ENCODE measurements around the gene RERGL.

The RERGL gene

GRCh38 chr12:18130851-18131250 is 40.9 kb upstream of the RERGL start:
- TF ChIP-seq CREB5 (CRISPR knock-in tag; IDR thresholded peaks at IDR 0.05; ENCODE audit: low read depth) (no peak), BACH2 (CRISPR knock-in tag; IDR thresholded peaks at IDR 0.05; ENCODE audit: borderline replicate concordance) (no peak), CSRNP3 (CRISPR knock-in tag; IDR thresholded peaks at IDR 0.05) (no peak), ZNF70 (CRISPR knock-in tag; IDR thresholded peaks at IDR 0.05) (no peak), TSHZ2 (CRISPR knock-in tag; IDR thresholded peaks at IDR 0.05) (no peak), ISL1 (CRISPR knock-in tag; IDR thresholded peaks at IDR 0.05) (no peak), ARNTL (CRISPR knock-in tag; IDR thresholded peaks at IDR 0.05; ENCODE audit: borderline replicate concordance, low read depth) (no peak), OSR1 (CRISPR knock-in tag; IDR thresholded peaks at IDR 0.05) (no peak), ZFP30 (CRISPR knock-in tag; IDR thresholded peaks at IDR 0.05) (no peak), PATZ1 (CRISPR knock-in tag; IDR thresholded peaks at IDR 0.05; ENCODE audit: borderline replicate concordance) (no peak), ZNF565 (CRISPR knock-in tag; conservative IDR thresholded peaks at IDR 0.05; ENCODE audit: low read depth) (no peak), TOX (CRISPR knock-in tag; IDR thresholded peaks at IDR 0.05; ENCODE audit: borderline replicate concordance) (no peak), SNAI2 (CRISPR knock-in tag; IDR thresholded peaks at IDR 0.05) (no peak), TCF4 (CRISPR knock-in tag; IDR thresholded peaks at IDR 0.05; ENCODE audit: borderline replicate concordance) (no peak), POU6F1 (CRISPR knock-in tag; IDR thresholded peaks at IDR 0.05; ENCODE audit: borderline replicate concordance, low read depth) (no peak), ZFP3 (CRISPR knock-in tag; IDR thresholded peaks at IDR 0.05) (no peak), ZC3H10 (CRISPR knock-in tag; IDR thresholded peaks at IDR 0.05) (no peak), ESRRG (CRISPR knock-in tag; IDR thresholded peaks at IDR 0.05) (no peak)
- no peak for ATAC-seq

- TF ChIP-seq POU6F1 (CRISPR knock-in tag; IDR thresholded peaks at IDR 0.05; ENCODE audit: borderline replicate concordance, low read depth): no peak
- no peak for TF ChIP-seq ESRRG (CRISPR knock-in tag; IDR thresholded peaks at IDR 0.05)
- TF ChIP-seq ARNTL (CRISPR knock-in tag; IDR thresholded peaks at IDR 0.05; ENCODE audit: borderline replicate concordance, low read depth): no peak
- TF ChIP-seq PATZ1 (CRISPR knock-in tag; IDR thresholded peaks at IDR 0.05; ENCODE audit: borderline replicate concordance): no peak
- TF ChIP-seq ZNF70 (CRISPR knock-in tag; IDR thresholded peaks at IDR 0.05): no peak
- no peak for TF ChIP-seq ZC3H10 (CRISPR knock-in tag; IDR thresholded peaks at IDR 0.05)
- no peak for TF ChIP-seq CSRNP3 (CRISPR knock-in tag; IDR thresholded peaks at IDR 0.05)
- TF ChIP-seq ZFP30 (CRISPR knock-in tag; IDR thresholded peaks at IDR 0.05): no peak
- no peak for TF ChIP-seq TCF4 (CRISPR knock-in tag; IDR thresholded peaks at IDR 0.05; ENCODE audit: borderline replicate concordance)
- no peak for TF ChIP-seq ISL1 (CRISPR knock-in tag; IDR thresholded peaks at IDR 0.05)
- TF ChIP-seq PPARA (CRISPR knock-in tag; IDR thresholded peaks at IDR 0.05; ENCODE audit: borderline replicate concordance): no peak
- TF ChIP-seq ZNF8 (CRISPR knock-in tag; IDR thresholded peaks at IDR 0.05): no peak
- no peak for TF ChIP-seq CSDC2 (CRISPR knock-in tag; IDR thresholded peaks at IDR 0.05)
- no peak for ATAC-seq
Measured at GRCh38 chr12:18123707-18124106, 33.7 kb upstream of the RERGL start.

Measured in SK-N-SH treated with all-trans-retinoic acid at 6 μM for 48 hours (cell line).